NCI-H526 (cell line): ENCODE data around the gene KRTAP10-10.
"Not testable (repeated sequence)": the region's sequence is repeated elsewhere in the genome, so short reads cannot be mapped to it uniquely, and the experiment has no call there.

Experiments
- DNase-seq, 2 experiments: peaks; one replicate each; lab custom pipeline; 2025; lab: John Stamatoyannopoulos, UW

The KRTAP10-10 gene

DNA sequence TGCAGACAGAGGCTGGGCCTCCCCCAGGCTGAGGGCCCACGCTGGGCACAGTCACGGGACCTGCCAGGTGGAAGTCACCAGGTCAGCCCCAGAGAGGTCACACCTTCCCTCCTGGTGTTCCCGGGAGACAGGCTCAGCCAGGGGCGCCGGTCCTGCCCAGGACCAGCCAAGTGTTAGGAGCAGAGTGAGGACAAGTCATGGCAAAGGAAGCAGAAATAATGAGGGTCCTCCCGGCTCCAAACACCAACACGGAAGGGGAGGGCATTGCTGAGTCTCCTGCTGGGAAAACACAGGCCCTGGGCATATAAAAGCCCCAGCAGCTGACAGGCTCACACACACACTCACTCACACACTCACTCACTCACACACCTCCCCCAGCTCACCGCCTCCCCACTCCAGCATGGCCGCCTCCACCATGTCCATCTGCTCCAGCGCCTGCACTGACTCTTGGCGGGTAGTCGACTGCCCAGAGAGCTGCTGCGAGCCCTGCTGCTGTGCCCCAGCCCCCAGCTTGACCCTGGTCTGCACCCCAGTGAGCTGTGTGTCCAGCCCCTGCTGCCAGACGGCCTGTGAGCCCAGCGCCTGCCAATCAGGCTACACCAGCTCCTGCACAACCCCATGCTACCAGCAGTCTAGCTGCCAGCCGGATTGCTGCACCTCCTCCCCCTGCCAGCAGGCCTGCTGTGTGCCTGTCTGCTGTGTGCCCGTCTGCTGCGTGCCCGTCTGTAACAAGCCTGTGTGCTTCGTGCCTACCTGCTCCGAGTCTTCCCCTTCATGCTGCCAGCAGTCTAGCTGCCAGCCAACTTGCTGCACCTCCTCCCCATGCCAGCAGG lies at the start of gene KRTAP10-10:
TSS of gene KRTAP10-10 (plus strand) at position 339 of the 833 bp plus-strand sequence. CDS start at position 401, 62 bp downstream.
- DNase-seq, result no peak

DNA sequence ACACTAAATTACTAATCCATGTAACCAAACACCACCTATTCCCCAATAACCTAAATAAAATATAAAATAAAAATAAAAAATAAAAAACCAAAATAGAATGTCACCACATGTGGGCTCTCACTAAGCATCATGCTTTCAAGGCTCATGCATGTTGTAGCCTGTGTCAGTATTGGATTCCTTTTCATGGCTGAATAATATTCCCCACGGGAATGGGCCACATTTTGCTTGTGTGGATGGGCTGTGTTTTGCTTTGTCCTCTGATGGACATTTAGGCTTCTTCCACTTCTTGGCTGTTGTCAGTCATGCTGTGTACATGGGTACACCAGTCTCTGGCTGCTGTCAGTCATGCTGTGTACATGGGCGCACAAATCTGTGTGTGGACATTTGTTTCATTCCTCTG lies 48.1 kb upstream of the KRTAP10-10 start:
- no peak for DNase-seq

- DNase-seq, result no peak
These were observed 47.4 kb upstream of the KRTAP10-10 start for GRCh38 chr21:44589586-44590305.

DNA sequence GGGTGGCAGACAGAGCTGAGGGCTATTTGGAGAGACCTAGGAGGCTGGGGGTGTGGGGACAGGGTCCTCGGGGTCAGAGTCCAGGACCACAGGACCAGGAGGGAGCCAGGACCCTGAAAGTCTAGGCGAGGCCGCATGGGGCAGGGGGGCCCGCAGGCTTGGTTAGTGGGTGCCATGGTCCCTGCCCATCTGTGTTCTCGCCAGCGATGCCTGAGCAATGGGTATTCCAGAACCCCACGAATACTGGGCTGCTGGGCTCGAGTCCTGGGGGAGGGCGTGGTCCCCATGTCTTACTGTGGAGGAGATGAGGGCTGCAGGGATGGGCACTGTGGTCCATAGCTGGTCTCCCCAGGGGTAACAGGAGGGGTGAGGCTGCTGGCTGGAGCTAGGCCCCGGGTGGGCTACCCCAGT lies 46.8 kb upstream of the KRTAP10-10 start:
- DNase-seq, result no peak

GRCh38 chr21:44590897-44591800 lies 46.0 kb upstream of the KRTAP10-10 start:
- DNase-seq, result not testable (repeated sequence)

GRCh38 chr21:44591801-44592130 lies 45.4 kb upstream of the KRTAP10-10 start:
- DNase-seq, result not testable (repeated sequence)

DNA sequence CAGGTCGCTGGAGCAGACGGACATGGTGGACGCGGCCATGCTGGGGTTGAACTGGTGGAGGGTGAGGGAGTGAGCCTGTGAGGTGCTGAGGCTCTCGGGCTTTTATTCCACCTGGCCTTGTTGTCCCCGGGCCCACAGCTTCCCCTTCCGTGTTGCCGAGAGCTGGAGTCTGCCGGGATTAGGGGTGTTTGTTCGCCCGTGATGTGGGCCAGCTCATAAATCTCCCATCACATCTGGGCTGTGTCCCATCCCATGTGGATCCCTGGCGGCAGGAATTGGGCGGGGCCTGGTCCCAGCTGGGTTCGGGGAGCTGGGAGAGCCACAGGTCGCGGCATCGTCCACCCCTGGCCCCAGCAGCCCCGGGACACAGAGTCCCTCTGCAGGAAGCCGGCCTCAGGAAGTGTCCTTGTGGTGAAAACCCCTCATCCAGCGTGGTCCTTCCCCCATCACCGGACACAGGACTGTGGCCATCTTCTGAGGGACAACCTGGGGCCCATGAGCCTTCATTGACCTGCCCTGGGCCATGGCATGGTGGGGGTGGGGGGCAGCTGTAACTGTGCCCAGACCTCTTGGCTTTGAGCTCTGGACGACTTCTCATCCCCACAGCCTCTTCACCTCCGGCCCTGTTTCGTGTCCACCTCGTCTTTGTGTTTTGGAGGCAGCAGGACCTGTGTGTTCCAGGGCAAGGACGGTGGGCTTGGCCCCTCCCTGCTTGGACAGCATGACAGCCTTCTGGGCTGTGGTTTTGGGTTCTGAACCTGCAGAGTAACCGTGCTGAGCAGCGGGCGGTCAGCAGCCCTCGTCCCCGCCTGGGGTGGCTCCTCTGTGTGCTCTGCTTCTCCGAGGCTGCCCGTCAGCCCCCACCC lies 44.5 kb upstream of the KRTAP10-10 start, which contains the start of gene KRTAP10-6:
TSS of gene KRTAP10-6 (minus strand) at position 60 of the 866 bp plus-strand sequence. CDS start at position 39, 21 bp downstream.
- DNase-seq, result no peak

DNA sequence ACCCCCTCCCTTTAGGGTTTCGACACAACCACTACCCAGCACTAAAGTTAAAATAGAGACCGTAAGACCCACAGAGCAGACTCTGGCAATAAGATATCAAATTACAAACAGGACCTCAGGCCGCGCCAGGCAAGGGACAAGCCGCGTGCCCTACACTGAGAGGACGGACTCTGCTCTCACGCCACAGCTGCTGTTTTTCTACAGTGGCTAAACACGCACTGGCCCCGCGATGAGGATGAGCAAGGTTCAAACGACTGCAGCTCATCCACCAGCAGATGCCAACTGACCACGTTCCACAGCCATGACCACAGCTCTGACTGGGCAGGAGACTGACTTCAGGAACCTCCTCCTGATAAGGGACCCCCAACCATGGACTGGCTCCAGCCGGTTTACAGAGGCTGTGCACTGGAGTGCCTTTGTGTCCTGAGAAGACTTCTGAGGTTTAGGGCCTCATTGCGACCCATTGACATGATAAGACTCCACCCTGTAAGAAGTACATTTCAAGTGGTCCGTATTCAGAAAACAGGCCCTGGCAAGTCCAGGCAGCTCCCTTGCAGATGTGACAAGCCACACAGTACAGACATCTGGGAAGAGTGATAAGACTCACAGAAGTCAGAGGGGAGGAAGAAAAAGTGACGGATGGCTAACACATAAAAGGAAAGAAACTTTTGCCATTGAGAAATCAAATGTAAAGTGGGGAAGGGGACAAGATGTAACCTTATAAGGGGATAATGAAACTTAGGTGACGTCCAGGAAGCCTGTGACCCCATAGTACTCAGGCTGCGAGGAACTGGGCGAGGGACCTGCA lies 43.4 kb upstream of the KRTAP10-10 start:
- no peak for DNase-seq

DNA sequence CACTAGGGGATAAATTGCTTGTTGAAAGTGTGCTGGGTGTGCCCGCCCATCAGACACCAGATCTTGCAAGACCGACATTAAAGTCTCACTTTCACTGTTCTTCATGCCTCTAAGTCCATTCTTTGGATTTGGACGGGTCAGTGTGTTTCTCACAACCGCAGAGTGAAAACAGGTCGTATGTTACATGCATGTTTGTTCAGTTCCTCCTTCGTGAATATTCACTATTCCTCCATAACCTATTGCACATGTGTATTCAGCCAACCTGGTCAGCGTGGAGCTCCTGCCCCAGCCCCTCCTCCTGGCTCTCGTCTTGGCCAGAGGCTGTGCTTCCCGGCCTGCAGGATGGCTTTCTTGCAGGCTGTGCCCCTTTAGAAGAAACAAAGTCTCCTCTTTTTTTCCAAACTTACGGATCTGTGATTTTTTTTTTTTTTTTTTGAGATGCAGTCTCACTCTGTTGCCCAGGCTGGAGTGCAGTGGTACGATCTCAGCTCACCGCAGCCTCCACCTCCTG lies 42.7 kb upstream of the KRTAP10-10 start:
- no peak for DNase-seq

DNA sequence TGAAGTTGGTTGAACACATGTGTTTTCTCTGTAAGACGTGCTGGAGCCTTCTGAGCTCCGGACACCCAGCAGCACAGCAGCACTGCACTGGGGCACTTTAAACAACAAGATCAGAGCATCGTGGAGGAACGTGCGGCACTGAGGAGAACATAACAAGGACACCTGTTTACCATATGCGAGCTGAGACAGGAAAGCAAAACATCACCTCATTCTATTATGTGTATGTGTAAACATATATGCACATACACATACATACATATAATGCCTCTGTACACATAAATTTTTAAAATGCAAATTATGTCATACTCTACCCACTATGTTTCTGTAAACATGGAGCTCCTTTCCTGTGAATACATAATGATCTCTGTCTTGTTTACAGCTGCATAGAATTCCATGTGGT lies 41.6 kb upstream of the KRTAP10-10 start:
- no peak for DNase-seq

- DNase-seq, result no peak
These were observed 41.0 kb upstream of the KRTAP10-10 start for GRCh38 chr21:44596068-44596725.

DNA sequence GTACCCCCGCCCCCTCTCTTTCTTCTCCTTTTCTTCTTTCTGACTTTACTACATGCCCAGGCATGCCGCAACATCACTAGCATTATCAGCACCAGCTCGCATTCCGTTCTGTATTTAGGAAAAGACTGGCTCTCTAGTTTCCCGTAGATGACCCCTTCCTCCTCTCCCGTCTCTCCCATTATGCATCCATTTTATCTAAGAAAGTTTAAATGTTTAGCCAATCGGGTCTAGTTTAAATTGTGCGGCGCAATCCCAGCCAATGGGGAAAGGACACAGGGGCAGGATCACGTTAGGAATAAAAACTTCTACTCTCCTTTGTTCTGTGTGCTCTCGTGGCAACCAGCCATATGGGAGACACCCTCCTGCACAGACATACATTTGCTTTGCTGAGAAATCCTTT lies 39.1 kb upstream of the KRTAP10-10 start:
- no peak for DNase-seq

GRCh38 chr21:44599264-44600029 lies 37.7 kb upstream of the KRTAP10-10 start:
- no peak for DNase-seq

- not testable (repeated sequence) for DNase-seq
These were observed 36.8 kb upstream of the KRTAP10-10 start, which contains the start of gene KRTAP10-7 for GRCh38 chr21:44600118-44600978. KRTAP10-7 (plus strand) TSS chr21:44600597; CDS start chr21:44600622, 25 bp downstream.

- DNase-seq, result not testable (repeated sequence)
These were observed 36.1 kb upstream of the KRTAP10-10 start for GRCh38 chr21:44601091-44601490.

DNA sequence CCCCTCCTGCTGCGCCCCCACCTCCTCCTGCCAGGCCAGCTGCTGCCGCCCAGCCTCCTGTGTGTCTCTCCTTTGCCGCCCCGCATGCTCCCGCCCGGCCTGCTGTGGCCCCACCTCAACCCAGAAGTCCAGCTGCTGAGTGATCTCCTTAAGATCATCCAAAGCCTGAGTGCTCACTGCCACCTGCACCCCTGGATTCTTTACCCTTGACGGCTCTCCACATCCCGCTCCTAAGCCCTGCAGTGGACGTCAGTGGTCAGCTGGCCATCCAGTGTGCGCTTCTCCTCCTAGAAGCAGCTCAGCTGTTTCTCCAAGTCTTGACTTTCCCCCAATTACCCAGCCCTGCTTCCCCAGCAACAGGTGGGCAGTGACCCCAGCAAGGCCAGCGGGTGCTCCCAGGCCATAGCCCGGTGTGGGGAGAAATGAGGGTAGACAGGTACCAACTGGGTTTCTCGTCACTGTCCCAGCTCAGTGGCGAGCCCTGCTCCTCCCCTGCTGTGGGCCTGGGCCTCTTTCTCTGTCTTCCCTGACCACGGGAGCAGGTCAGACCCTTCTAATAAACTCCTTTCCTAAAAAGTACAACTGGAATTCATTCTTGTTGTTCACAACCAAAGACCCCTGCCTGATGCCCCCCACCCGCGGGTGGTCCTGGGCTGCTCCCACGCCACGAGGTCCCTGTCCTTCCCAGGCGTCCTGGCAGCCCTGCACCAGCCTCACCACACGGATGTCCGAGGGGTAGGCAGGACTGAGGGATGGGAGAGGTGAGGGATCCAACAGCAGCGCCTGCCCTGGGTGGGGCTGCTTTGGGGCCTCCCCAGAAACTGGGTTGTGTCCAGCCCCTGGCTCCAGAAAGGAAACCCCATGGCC lies 35.3 kb upstream of the KRTAP10-10 start:
- DNase-seq, result no peak

GRCh38 chr21:44602463-44602850 lies 34.7 kb upstream of the KRTAP10-10 start:
- no peak for DNase-seq
